HG03103 (cell line): ENCODE measurements around the gene DRD2.

Experiments used
- ATAC-seq: cut with Tn5 transposase; IDR thresholded peaks from one replicate; pipeline ENCODE4 v1.9.1; 2021; ENCODE audit warnings: low read depth; ENCODE audit not compliant: unreplicated experiment

The DRD2 gene

GRCh38 chr11:113447621-113448315, 27.4 kb downstream of the DRD2 start:
- no peak for ATAC-seq

GRCh38 chr11:113446938-113447337, 28.3 kb downstream of the DRD2 start:
- ATAC-seq = no peak

GRCh38 chr11:113446112-113446511, 29.1 kb downstream of the DRD2 start:
- ATAC-seq = no peak

GRCh38 chr11:113444502-113445123, 30.6 kb downstream of the DRD2 start:
- no peak for ATAC-seq

DNA sequence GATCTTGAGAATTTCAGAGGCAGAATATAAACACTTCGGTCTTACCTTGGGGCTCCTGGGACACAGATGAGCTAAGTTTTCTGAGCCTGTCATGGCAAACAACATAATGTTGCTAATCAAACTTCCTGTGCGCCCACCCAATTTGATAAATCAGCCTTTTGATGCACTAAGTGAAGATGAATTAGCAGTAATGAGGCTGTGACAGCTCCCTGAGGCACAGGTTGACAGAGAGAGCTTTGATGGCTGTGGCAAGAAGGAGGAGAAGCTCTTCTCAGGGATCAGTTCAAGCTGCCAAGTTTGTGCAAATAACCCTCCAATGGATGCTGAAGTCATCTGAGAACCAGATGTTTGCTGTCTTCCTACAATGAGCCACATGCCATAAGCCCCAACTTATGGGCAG, 34.4 kb downstream of the DRD2 start:
- no peak for ATAC-seq

DNA sequence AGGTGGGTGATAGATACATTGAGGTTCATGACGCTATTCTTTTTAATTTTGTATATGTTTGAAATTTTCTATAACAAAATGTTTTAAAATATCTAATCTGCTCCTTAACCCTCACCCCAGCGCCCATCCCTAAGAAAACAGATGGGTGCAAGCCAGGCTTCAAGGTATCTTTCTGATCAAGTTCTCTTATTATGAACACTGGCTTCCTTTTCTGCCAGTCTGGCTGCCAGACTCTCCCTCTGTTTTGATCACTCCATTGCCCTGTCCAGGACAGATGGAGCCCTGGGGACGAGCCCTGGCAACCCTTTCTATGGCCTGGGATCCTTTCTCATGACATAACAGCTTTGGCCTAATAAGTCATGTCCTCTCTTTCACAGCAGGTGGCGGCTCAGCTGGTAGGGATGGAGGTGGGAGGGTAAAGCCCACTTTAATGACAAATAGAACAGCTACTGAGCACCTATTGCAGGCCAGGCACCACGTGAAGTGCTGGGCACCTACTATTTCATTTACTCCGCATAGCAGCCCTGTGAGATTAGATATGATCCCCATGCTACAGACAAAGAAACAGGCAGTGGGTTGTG, 38.4 kb downstream of the DRD2 start:
- ATAC-seq = no peak

- ATAC-seq = no peak
Measured at GRCh38 chr11:113435190-113435968, 39.8 kb downstream of the DRD2 start.

GRCh38 chr11:113431746-113432145, 43.5 kb downstream of the DRD2 start:
- ATAC-seq = no peak

GRCh38 chr11:113426686-113427085, 48.5 kb downstream of the DRD2 start:
- ATAC-seq = no peak

DNA sequence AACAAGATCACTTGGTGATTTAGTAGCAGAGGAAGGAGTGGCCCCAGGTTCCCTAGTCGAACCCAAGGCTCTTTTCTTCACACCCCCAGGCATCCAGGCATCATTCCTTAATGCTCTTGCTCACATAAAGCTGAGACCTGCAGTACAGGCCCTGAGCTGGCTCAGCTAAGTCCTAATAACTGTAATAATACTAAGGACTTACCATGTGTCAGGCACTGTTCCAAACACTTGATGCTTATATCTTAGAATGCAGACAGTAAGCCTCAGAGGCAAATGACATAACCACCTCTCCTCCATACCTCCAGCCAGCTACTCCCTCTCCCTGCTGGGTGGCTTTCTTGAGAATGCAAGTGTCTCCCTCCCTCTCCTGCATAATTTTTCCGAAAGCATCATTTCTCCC, 54.4 kb downstream of the DRD2 start:
- ATAC-seq = no peak

DNA sequence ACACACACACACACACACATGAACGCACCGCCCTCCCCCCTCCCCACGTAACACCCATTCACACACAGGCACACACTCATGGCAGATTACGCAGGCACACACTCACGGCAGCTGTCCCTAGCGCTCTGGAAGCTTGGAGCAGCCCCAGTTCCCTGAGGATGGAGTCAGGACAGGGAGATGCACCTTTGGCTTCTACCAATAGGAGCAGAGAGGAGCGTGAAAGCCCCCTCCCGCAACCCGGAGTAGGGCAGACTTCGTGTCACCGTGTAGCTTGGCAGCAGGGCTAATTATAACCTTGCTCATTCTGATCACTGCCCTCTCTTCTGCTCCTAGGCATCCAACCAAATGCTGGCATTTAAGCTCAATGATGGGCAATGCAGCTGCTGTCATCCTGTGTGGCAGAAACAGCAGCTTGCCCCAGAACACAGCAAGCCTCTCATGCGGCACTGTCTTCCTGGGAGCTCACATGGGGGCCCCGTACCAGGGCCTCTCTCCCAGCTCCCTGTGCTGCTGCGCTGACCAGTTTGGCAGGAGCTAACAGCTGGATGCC, 55.7 kb downstream of the DRD2 start:
- no peak for ATAC-seq

- no peak for ATAC-seq
Measured at GRCh38 chr11:113417428-113417827, 57.8 kb downstream of the DRD2 start.

GRCh38 chr11:113415343-113415742, 59.9 kb downstream of the DRD2 start:
- no peak for ATAC-seq

GRCh38 chr11:113412675-113413074, 62.5 kb downstream of the DRD2 start:
- ATAC-seq = no peak

GRCh38 chr11:113411536-113411935, 63.7 kb downstream of the DRD2 start:
- ATAC-seq = no peak

DNA sequence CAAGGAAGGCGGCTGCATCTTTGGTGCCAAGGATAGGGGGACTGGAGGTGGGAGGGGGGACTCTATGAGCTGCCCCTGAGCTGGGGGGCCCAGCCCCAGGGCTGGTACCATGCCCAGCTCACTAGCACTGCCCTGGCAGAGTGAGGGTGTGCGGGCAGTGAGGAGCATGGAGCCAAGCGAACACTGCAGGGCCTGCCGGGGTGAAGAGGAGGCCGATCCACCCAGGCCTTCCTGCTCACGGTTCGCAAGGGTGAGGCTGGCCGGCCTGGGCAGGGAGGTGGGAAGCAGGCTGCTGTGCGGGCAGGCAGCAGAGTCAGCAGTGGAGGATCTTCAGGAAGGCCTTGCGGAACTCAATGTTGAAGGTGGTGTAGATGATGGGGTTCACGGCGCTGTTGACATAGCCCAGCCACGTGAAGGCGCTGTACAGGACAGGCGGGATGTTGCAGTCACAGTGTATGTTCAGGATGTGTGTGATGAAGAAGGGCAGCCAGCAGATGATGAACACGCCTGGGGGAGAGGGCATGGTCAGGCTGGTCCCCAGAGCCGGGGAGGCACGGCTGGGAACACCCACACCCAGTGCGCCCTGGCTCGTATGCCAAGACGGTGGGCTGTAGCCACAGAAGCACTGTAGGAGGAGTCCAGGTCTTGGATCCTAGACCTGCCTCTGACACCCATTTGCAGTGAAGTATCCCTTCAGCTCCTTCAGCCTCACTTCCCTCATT, 64.6 kb downstream of the DRD2 start:
- ATAC-seq = no peak

GRCh38 chr11:113409526-113409925, 65.7 kb downstream of the DRD2 start:
- no peak for ATAC-seq

- ATAC-seq = no peak
Measured at GRCh38 chr11:113408887-113409286, 66.3 kb downstream of the DRD2 start.

DNA sequence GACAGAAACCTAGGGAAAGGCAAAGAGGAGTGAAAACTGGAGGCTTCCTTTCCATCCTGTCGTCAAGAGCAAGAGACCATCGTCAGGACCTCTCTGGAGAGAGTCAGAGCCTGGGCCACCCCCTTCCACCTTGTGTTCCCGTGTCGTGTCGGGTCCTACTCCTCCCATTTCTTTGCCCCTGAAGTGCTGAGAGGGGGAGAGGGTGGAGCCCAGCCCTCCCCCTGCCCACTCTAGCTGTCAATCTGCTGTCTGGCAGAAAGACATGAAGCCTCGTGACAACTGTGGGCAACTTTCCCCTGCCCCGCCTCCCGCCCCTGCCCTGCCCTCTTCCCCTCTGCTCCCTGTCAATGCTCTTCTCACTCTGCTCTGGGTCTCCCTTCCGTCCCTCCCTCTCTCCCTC, 67.0 kb downstream of the DRD2 start:
- no peak for ATAC-seq

- ATAC-seq = no peak
Measured at GRCh38 chr11:113407163-113407562, 68.0 kb downstream of the DRD2 start.
